ENCODE measurements around the gene APMAP.

DNA sequence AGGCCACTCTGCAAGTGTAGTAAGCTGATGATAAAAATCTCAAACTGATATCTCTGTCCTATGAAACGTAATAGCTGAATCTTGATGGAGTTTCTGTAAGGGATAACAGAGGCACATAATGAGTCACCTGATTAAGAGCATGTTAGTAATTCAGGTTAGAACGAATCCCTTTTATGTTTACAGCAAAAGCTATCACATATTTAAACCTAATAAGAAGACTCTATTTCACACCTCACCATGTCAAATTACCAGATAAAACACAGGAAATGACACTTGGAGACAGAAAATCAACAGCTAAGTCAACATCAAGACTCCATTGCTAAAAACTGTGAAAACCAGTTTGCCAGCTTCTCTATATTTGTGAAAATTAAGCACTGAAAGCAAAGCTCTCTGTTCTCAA, 31.7 kb downstream of the APMAP start:
- TF ChIP-seq TCF12 (IDR thresholded peaks at IDR 0.05; ENCODE audit: low read depth) = no peak
- TF ChIP-seq EP300 (IDR thresholded peaks at IDR 0.05; ENCODE audit: borderline replicate concordance) = no peak
- no peak for TF ChIP-seq YY1 (IDR thresholded peaks at IDR 0.05; ENCODE audit: low read depth)
- TF ChIP-seq CEBPB (IDR thresholded peaks at IDR 0.05) = no peak
- TF ChIP-seq NFIC (IDR thresholded peaks at IDR 0.05) = no peak
- TF ChIP-seq, protein P1, sequence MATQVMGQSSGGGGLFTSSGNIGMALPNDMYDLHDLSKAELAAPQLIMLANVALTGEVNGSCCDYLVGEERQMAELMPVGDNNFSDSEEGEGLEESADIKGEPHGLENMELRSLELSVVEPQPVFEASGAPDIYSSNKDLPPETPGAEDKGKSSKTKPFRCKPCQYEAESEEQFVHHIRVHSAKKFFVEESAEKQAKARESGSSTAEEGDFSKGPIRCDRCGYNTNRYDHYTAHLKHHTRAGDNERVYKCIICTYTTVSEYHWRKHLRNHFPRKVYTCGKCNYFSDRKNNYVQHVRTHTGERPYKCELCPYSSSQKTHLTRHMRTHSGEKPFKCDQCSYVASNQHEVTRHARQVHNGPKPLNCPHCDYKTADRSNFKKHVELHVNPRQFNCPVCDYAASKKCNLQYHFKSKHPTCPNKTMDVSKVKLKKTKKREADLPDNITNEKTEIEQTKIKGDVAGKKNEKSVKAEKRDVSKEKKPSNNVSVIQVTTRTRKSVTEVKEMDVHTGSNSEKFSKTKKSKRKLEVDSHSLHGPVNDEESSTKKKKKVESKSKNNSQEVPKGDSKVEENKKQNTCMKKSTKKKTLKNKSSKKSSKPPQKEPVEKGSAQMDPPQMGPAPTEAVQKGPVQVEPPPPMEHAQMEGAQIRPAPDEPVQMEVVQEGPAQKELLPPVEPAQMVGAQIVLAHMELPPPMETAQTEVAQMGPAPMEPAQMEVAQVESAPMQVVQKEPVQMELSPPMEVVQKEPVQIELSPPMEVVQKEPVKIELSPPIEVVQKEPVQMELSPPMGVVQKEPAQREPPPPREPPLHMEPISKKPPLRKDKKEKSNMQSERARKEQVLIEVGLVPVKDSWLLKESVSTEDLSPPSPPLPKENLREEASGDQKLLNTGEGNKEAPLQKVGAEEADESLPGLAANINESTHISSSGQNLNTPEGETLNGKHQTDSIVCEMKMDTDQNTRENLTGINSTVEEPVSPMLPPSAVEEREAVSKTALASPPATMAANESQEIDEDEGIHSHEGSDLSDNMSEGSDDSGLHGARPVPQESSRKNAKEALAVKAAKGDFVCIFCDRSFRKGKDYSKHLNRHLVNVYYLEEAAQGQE (IDR thresholded peaks at IDR 0.05; ENCODE audit: low read depth) = no peak

All from Ishikawa (cell line).